Effector memory CD8-positive, alpha-beta T cell (primary cell): ENCODE data around the gene POLR1E.

Source experiments
- ATAC-seq: fragments of 150-1000 bp; cut with Tn5 transposase; replicated peaks from 2 replicates; pipeline ENCODE4 v1.10.0; 2021; ENCODE audit warnings: mild to moderate bottlenecking, moderate library complexity
- DNase-seq, 3 experiments: peaks; one replicate each; pipeline ENCODE4 v3.0.0; 2021
- H3K27ac Mint-ChIP-seq, 2 donors: one replicate each; pipeline ENCODE4 v1.8.0; 2022; ENCODE audit warnings: mild to moderate bottlenecking in 2 of 2, mixed read lengths in 2 of 2, moderate library complexity in 2 of 2
- H3K27me3 Mint-ChIP-seq, 2 donors: one replicate each; pipeline ENCODE4 v1.8.0; 2022; ENCODE audit warnings: mixed read lengths in 2 of 2
- H3K36me3 Mint-ChIP-seq: one replicate; pipeline ENCODE4 v1.8.0; 2022; ENCODE audit warnings: mild to moderate bottlenecking, moderate library complexity, mixed read lengths; ENCODE audit not compliant: insufficient read depth
- H3K4me1 Mint-ChIP-seq, 2 donors: one replicate each; pipeline ENCODE4 v1.8.0; 2022; ENCODE audit warnings: low read depth in 2 of 2, mixed read lengths in 2 of 2
- H3K4me3 Mint-ChIP-seq, 2 donors: one replicate each; pipeline ENCODE4 v1.8.0; 2022; ENCODE audit warnings: mild to moderate bottlenecking in 2 of 2, mixed read lengths in 2 of 2, moderate library complexity in 2 of 2
- H3K9me3 Mint-ChIP-seq, 2 donors: one replicate each; pipeline ENCODE4 v1.8.0; 2022; ENCODE audit warnings: mixed read lengths in 2 of 2

The POLR1E gene

DNA sequence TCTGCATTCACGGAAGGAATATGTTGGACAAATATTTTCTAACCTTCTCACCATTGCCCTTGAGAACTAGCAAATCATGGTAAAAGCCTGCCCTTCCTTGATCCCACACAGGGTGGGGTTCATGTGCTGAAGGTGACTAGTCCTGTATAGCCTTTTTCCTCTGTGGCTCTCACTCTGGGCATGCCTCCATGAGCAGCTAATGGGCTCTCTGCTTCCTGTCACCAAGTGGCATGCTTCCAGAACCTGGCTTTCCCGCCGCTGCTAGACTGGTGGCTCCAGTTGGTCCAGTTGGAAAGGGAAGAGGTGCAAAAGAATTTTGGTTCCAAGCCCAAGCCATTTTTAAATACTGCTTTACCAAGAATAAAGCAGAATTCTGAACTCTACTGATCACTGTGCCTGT is 54.9 kb downstream of the POLR1E start:
- Mint-ChIP-seq H3K27me3 (no peaks in the 10 kb centered on the region), H3K27ac (no peak overlapping the region), H3K9me3 (no peaks in the 10 kb centered on the region), H3K4me1 (no peaks in the 10 kb centered on the region), H3K4me3 (no peak overlapping the region), H3K36me3 (no peaks in the 10 kb centered on the region)
- ATAC-seq (no peak), DNase-seq (no peak)

- Mint-ChIP-seq H3K9me3 (no peaks in the 10 kb centered on the region), H3K27ac (no peak overlapping the region), H3K36me3 (peaks cover 2% of the 10 kb centered on the region), H3K27me3 (no peaks in the 10 kb centered on the region), H3K4me3 (no peak overlapping the region), H3K4me1 (no peaks in the 10 kb centered on the region)
- DNase-seq (no peak), ATAC-seq (no peak)
Observed at GRCh38 chr9:37541465-37541864, 55.7 kb downstream of the POLR1E start.

- Mint-ChIP-seq H3K4me3 (no peak overlapping the region), H3K27ac (no peak overlapping the region), H3K36me3 (peaks cover 2% of the 10 kb centered on the region), H3K4me1 (no peaks in the 10 kb centered on the region), H3K27me3 (no peaks in the 10 kb centered on the region), H3K9me3 (no peaks in the 10 kb centered on the region)
- DNase-seq: no peak
- ATAC-seq: no peak
Observed at GRCh38 chr9:37542488-37542887, 56.7 kb downstream of the POLR1E start.

DNA sequence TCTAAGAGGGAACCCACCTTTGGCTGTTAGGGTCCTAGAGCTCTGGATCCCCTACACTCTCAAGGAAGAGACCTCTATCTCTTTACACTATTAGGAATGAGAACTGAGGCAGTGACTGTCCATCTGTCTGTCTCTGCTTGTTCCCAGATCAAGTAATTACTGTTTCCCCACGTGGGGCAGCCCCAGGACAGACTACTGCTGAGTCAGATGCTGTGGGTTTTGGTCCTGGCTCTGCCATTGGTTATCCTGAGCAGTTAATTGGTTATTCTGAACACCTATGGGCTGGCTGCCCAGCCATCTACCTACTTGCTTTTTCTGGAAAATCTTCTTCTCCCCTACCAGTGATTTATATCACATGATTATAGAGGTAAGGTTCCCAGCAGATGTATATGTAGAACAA is 57.1 kb downstream of the POLR1E start:
- no peak for ATAC-seq
- Mint-ChIP-seq H3K36me3 (peaks cover 2% of the 10 kb centered on the region), H3K27me3 (no peaks in the 10 kb centered on the region), H3K4me3 (no peak overlapping the region), H3K27ac (peak overlapping the region in 1 of 2 donors; percentile 53), H3K4me1 (no peaks in the 10 kb centered on the region), H3K9me3 (no peaks in the 10 kb centered on the region)
- no peak for DNase-seq

DNA sequence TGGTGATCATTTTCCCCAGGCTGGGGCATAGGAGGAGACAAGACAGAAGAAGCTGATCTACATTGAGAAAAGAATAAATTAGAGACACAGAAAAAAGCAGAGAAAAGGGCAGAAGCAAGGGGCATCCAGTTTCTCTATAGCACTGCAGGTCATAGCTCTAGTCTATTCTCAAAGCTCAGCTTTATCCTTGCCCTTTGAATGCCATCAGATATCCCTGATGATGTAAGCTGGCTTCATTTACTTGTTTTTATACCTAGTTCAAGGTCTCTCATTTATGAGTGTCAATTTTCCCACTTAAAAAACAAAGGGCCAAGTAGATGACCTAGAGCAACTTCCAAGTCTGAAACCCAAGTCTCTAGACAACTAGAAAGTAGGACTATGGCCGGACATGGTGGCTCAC is 57.7 kb downstream of the POLR1E start:
- Mint-ChIP-seq H3K27me3 (no peaks in the 10 kb centered on the region), H3K27ac (peak overlapping the region in 1 of 2 donors; percentile 53), H3K9me3 (no peaks in the 10 kb centered on the region), H3K36me3 (peaks cover 2% of the 10 kb centered on the region), H3K4me1 (no peaks in the 10 kb centered on the region), H3K4me3 (no peak overlapping the region)
- ATAC-seq (no peak), DNase-seq (no peak)

- DNase-seq: no peak
- H3K4me3 Mint-ChIP-seq: no peak overlapping the region
- H3K27me3 Mint-ChIP-seq: no peaks in the 10 kb centered on the region
- H3K9me3 Mint-ChIP-seq: no peaks in the 10 kb centered on the region
- peak overlapping the region in 1 of 2 donors; percentile 59 for H3K27ac Mint-ChIP-seq
- peaks cover 2% of the 10 kb centered on the region for H3K36me3 Mint-ChIP-seq
- ATAC-seq: no peak
- H3K4me1 Mint-ChIP-seq: no peaks in the 10 kb centered on the region
Observed at GRCh38 chr9:37547328-37547878, 61.7 kb downstream of the POLR1E start.

DNA sequence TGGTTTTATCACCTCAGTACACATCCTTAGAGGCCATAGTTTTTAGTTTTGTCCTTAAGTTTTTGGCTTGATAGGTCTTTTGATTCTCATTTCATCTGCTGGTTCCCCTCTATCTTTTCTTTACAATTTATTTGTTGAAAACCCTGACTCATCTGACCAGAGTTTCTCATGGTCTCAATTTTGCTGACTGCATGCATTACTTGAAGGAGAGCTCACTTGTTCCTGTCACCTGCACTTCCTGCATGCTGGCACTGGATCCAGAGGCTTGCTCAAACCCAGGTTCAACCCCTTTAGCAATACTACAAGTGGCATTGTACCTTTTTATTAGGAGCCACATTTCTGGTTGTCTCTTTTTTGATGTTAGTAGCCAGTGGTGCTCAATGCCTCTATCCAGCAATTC is 63.8 kb downstream of the POLR1E start:
- Mint-ChIP-seq H3K4me3 (no peak overlapping the region), H3K9me3 (no peaks in the 10 kb centered on the region), H3K36me3 (peaks cover 2% of the 10 kb centered on the region), H3K4me1 (no peaks in the 10 kb centered on the region), H3K27ac (no peak overlapping the region), H3K27me3 (no peaks in the 10 kb centered on the region)
- ATAC-seq (no peak), DNase-seq (no peak)

GRCh38 chr9:37550781-37551180 is 65.0 kb downstream of the POLR1E start:
- H3K36me3 Mint-ChIP-seq: peaks cover 1% of the 10 kb centered on the region
- no peak for ATAC-seq
- H3K27me3 Mint-ChIP-seq: no peaks in the 10 kb centered on the region
- H3K4me3 Mint-ChIP-seq: no peak overlapping the region
- H3K9me3 Mint-ChIP-seq: no peaks in the 10 kb centered on the region
- DNase-seq: no peak
- H3K27ac Mint-ChIP-seq: no peak overlapping the region
- H3K4me1 Mint-ChIP-seq: no peaks in the 10 kb centered on the region

- DNase-seq (no peak), ATAC-seq (no peak)
- Mint-ChIP-seq H3K4me1 (no peaks in the 10 kb centered on the region), H3K27me3 (no peaks in the 10 kb centered on the region), H3K9me3 (no peaks in the 10 kb centered on the region), H3K4me3 (no peak overlapping the region), H3K27ac (peak overlapping the region in 1 of 2 donors; percentile 22), H3K36me3 (no peaks in the 10 kb centered on the region)
Observed at GRCh38 chr9:37551468-37551867, 65.7 kb downstream of the POLR1E start.

- Mint-ChIP-seq H3K27ac (peak overlapping the region in 1 of 2 donors; percentile 22), H3K36me3 (no peaks in the 10 kb centered on the region), H3K9me3 (no peaks in the 10 kb centered on the region), H3K27me3 (no peaks in the 10 kb centered on the region), H3K4me1 (no peaks in the 10 kb centered on the region), H3K4me3 (no peak overlapping the region)
- no peak for DNase-seq
- ATAC-seq: no peak
Observed at GRCh38 chr9:37551888-37552287, 66.1 kb downstream of the POLR1E start.
